NCI-H1105 (cell line): Measurements from ENCODE around the gene SLC25A51.

Experiments
- DNase-seq: peaks from one replicate; lab custom pipeline; 2025; lab: John Stamatoyannopoulos, UW

The SLC25A51 gene

GRCh38 chr9:37839496-37840461 lies 64.1 kb downstream of the SLC25A51 start:
- no peak for DNase-seq
